K562 (cell line): ENCODE results near the gene CD79A. TPM values are rescaled to one million over a fixed set of nuclear protein-coding genes. Genes with fewer than 3 reads are reported as not detected.
A peak's percentile ranks its signal among the peaks of the same experiment; 100 is the strongest.

Source experiments
- ARID1B ChIP-seq: fragments of 450-650 bp; IDR thresholded peaks from 2 replicates; pipeline ENCODE4 v1.6.1; 2016; ENCODE audit warnings: antibody characterized with exemption, mild to moderate bottlenecking, inconsistent platforms
- FOSL1 ChIP-seq: fragments of 200-800 bp; sonication (Bioruptor generic); conservative IDR thresholded peaks from 2 replicates; pipeline ENCODE4 v1.6.1; 2016; ENCODE audit warnings: missing genetic modification characterization, missing compliant biosample characterization
- FOXP4 ChIP-seq: sonication (generic); formaldehyde crosslinking; IDR thresholded peaks from 2 replicates; pipeline ENCODE4 v1.8.0; 2022; ENCODE audit warnings: mild to moderate bottlenecking, missing genetic modification reagents, borderline replicate concordance
- ID3 ChIP-seq, 2 experiments: fragments of 250-450 bp in 1 of 2; fragments of 450-650 bp in 1 of 2; sonication (Bioruptor Pico) in 1 of 2; IDR thresholded peaks; 2 replicates each; pipeline versions ENCODE4 v1.6.1 to v1.8.0; 2016 to 2021; ENCODE audit warnings: mild to moderate bottlenecking in 2 of 2, moderate library complexity in 2 of 2, missing compliant biosample characterization in 1 of 2, missing genetic modification characterization in 1 of 2
- PCBP1 ChIP-seq: fragments of 200-400 bp; formaldehyde crosslinking; IDR thresholded peaks from 2 replicates; pipeline ENCODE4 v1.6.1; 2018; ENCODE audit warnings: mild to moderate bottlenecking, low read depth, low read length; ENCODE audit not compliant: poor library complexity, severe bottlenecking
- PRDM10 ChIP-seq: fragments of 450-650 bp; IDR thresholded peaks from 2 replicates; pipeline ENCODE4 v1.6.1; 2018; ENCODE audit not compliant: partially characterized antibody
- SAFB ChIP-seq: fragments of 200-400 bp; formaldehyde crosslinking; IDR thresholded peaks from 2 replicates; pipeline ENCODE4 v1.6.1; 2017; ENCODE audit warnings: low read depth, low read length, borderline replicate concordance
- ZNF212 ChIP-seq: fragments of 450-650 bp; formaldehyde crosslinking; IDR thresholded peaks from 2 replicates; pipeline ENCODE4 v1.4.0; 2020; ENCODE audit warnings: mild to moderate bottlenecking
- ZNF436 ChIP-seq: fragments of 250-450, 450-650 bp; sonication (Bioruptor Pico); formaldehyde crosslinking; IDR thresholded peaks from 2 replicates; pipeline ENCODE4 v1.7.0; 2020; ENCODE audit warnings: mild to moderate bottlenecking
- ZNF655 ChIP-seq: fragments of 250-450 bp; sonication (Bioruptor Pico); IDR thresholded peaks from 2 replicates; pipeline ENCODE4 v1.5.0; 2021
- ZNF707 ChIP-seq: fragments of 250-450 bp; sonication (Bioruptor Pico); conservative IDR thresholded peaks from 2 replicates; pipeline ENCODE4 v1.8.0; 2022; ENCODE audit warnings: inconsistent platforms, mild to moderate bottlenecking, moderate library complexity
- ZNF740 ChIP-seq, 3 experiments: fragments of 200-800 bp in 1 of 3; sonication (Bioruptor generic) in 1 of 3; sonication (generic) in 1 of 3; formaldehyde crosslinking in 1 of 3; IDR thresholded peaks; 2 replicates each; pipeline versions ENCODE4 v1.6.1 to v1.8.0; 2016 to 2022; ENCODE audit warnings: mild to moderate bottlenecking in 2 of 3, missing compliant biosample characterization in 2 of 3, missing genetic modification characterization in 2 of 3, missing genetic modification reagents in 1 of 3
- polyA plus RNA-seq, 8 experiments: library from polyadenylated mRNA; depleted of rRNA in 4 of 8; stranded (reverse) in 5 of 8; unstranded in 3 of 8; fragments of >200 nt; fragmentation: Nextera tagmentation in 2 of 8; fragmentation: Illumina TruSeq in 1 of 8; extraction: Ambion mirVana in 2 of 8; extraction: Trizol in 1 of 8; gene quantifications; 2 replicates each; pipeline versions ENCODE4 v1.2.1 to v1.2.3, GENCODE V29; 2011 to 2014; ENCODE audit warnings: inconsistent platforms in 1 of 8, missing spikeins in 1 of 8
- total RNA-seq, 7 experiments: library from RNA; depleted of rRNA in 6 of 7; stranded (reverse); fragments of >200 nt in 6 of 7; fragmentation: Illumina TruSeq in 2 of 7; extraction: Trizol in 2 of 7; gene quantifications; 2 replicates each; pipeline versions ENCODE4 v1.2.1 to v1.2.3, GENCODE V29; 2011 to 2021; ENCODE audit warnings: low replicate concordance in 1 of 7

The CD79A gene
- total and polyA plus RNA-seq, 9 of the 15 experiments (the other 6 are each of a cell fraction or from before 2014, with no cell fraction given), result 0.04 to 0.72 (median 0.17) TPM; not detected in 3

GRCh38 chr19:41859618-41860418 is 17.3 kb upstream of the CD79A start, which contains the start of gene RPS19 (continued):
- peak; percentile 95 for TF ChIP-seq PRDM10
- peak; percentile 63 for TF ChIP-seq PCBP1
- no peak for TF ChIP-seq ID3 (CRISPR knock-in tag; IDR thresholded peaks at IDR 0.05)
- TF ChIP-seq ID3 (tag; IDR thresholded peaks at IDR 0.05), result 0 out of 2 replicates have a peak, but pooled peaks have one; percentile 35
- TF ChIP-seq ZNF436 (CRISPR knock-in tag), result no peak
- no peak for TF ChIP-seq ZNF212 (CRISPR knock-in tag)
- peak; percentile 61; the same call in 1 of the 2 replicates for TF ChIP-seq ARID1B
- no peak for TF ChIP-seq ZNF740 (CRISPR knock-in tag; IDR thresholded peaks at IDR 0.05)
- TF ChIP-seq ZNF740 (tag; IDR thresholded peaks at IDR 0.05), result no peak; a peak in 1 of 4 replicates
- TF ChIP-seq ZNF655 (CRISPR knock-in tag), result no peak
- TF ChIP-seq FOSL1 (tag), result no peak; the same call in 1 of the 2 replicates
- TF ChIP-seq ZNF707 (CRISPR knock-in tag), result no peak
- TF ChIP-seq SAFB, result peak; percentile 93; the same call in 1 of the 2 replicates
- no peak for TF ChIP-seq FOXP4 (CRISPR knock-in tag)
